Stimulated activated CD8-positive, alpha-beta memory T cell treated with anti-CD3 and anti-CD28 coated beads, Interleukin-4, amount 100 ng/mL, for 1 hour (primary cell): ENCODE data around the gene FLOT1.

Experiments used
- DNase-seq, 2 donors: peaks; one replicate each; pipeline ENCODE4 v3.0.0-alpha.2; 2020; ENCODE audit warnings: low read depth in 2 of 2, low spot score in 1 of 2

Gene FLOT1

DNA sequence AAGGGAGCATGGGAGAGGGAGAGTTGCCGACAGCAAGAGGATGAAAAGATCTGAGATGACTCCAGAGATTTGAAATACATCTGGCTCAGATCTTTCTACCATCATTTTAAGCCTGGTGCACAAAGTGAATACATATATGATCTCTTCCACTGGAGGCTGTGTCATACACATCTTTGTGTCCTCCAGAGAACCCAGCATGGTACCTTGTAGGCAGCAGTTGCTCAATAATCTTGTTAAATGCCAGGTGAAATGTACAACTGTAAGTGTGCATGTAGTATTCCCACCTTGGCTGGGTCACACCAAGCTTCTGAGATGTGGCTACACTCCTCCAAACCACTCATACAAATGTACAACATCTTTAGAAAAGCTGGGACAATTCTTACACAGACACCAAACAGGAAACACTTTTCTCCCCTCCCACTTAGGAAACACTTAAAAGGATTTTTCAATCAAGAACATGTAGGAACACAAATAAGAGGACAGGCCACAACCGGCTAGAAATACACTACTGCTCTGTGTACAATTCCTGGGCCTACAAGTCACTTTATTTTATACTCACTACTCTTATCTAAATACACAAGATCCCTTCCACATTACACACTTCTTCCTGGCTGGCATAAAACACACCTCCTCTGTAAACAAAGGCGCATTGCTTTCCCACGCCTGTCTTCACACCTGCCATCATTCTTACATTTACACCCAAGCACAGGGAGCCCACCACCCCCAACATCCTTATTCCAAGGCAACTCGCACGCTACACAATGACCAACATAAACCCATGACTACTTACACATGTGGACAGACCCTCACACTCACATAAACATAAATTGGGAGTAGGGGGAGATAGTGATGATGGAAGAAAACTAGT lies 5.6 kb upstream of the FLOT1 start:
- DNase-seq, result no peak

- DNase-seq, result no peak
Observed at GRCh38 chr6:30747300-30747687, 4.8 kb upstream of the FLOT1 start.

DNA sequence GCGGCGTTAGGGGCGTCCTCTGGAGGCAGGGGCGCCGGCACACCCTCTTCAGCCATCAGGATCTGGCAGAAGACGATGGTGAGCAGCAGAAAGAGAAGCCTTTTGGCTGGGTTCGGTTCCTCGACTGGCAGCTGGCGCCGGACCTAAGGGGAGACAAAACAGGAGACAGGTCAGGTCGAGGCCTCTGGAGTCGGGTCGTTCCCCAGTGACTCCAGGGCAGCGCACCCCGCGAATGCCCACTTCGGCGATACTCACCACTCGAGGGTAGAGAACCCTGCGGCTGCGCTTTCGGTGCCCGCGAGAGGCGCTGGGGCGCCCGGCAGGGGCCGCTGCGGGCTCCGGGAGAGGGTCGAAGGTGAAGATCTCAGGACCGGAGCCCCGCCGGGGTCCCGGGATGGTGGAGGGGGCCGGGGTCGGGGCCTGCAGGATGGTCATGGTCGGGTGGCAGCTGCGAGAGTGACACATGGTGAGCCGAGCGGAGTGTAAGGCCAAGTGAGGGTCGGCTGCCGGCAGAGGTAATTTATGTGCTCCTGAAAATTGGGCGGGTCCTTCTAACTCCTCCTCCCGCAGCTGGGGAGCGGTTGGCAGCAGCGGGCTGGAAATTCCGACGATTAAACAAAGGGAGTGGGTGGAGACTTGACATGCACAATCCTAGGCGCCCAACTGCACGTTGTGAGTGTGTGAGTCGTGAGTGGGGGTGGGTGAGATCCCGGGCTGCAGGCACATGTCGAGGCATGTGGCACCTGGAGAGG lies 1.7 kb upstream of the FLOT1 start, which contains the start of gene IER3:
IER3 (minus strand) TSS at position 494 of the 752 bp plus-strand sequence; CDS start at position 465, 29 bp downstream.
- DNase-seq, result peak in 1 of 2 donors; percentile 51

GRCh38 chr6:30743099-30744053 lies 889 bp upstream of the FLOT1 start:
- DNase-seq, result no peak

GRCh38 chr6:30741789-30742315 lies 635 bp downstream of the FLOT1 start:
- no peak for DNase-seq

- DNase-seq, result no peak
Observed at GRCh38 chr6:30741063-30741779, 1.3 kb downstream of the FLOT1 start.

DNA sequence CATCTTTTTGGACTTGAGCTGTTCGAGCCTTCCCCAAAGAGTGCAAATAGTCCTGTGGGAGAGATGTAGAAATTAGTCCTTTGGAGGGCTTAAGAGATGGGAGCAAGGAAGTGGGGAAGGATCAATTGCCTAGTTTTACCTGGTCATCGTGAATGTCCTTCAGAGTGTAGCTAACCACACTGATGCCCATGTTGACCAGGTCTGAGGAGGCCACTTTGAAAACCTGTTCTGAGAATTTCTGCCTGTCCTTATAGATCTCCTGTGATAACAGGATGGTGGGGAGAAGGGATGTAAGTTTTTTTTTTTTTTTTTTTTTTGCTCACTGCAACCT lies 2.0 kb downstream of the FLOT1 start:
- no peak for DNase-seq

DNA sequence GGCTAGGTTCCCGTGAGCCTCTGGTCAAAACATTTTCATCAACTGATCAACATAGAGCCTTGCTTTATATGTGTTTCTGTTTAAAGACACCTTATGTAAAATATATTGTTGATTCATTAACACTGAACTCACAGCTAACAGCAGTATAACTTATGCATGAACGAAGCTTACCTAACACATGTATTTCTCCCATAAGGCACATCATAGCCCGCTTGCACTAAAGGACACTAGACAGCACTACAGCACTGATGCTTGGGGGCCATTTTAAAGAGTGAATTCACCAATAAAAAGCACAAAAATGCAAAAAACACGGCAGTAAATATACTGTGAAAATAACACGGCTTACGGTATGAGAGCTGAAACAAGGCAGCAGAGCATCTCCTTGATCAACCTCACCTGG lies 4.0 kb downstream of the FLOT1 start:
- DNase-seq, result no peak

GRCh38 chr6:30735668-30736314 lies 6.7 kb downstream of the FLOT1 start:
- DNase-seq, result no peak

GRCh38 chr6:30732237-30732943 lies 10.1 kb downstream of the FLOT1 start:
- DNase-seq, result no peak

DNA sequence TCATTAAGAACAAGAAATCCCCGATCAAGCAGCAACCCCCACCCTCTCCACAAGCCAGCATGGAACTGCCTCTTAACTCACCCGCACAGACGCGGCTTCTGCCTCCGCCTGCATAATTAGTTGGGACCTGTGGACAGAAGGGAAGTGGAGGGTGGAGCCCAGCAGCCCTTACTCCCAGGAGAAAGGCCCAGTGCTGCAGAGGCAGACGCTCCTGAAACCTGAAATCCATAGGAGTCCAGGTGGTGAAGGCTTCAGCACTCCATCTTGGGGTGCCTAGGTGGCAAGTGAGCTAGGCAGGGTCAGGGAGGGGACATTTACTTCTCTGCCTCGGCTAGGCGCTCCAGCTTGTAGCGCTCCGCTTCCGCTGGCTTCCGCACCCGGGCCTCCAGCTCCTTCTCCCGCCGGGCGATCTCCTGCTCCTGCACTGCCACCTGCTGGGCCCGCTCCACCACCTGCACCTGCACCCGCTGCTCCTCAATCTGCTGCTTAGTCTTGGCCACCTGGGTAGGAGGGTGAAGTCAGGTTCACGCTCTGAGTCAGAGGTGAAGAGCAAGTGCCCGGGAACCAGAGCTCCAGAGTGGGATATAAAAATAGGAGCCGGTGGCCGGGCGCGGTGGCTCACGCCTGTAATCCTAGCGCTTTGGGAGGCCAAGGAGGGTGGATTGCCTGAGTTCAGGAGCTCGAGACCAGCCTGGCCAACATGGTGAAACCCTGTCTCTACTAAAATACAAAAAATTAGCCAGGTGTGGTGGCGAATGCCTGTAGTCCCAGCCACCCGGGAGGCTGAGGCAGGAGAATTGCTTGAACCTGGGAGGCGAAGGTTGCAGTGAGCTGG lies 11.7 kb downstream of the FLOT1 start:
- DNase-seq, result peak in 1 of 2 donors; percentile 66

DNA sequence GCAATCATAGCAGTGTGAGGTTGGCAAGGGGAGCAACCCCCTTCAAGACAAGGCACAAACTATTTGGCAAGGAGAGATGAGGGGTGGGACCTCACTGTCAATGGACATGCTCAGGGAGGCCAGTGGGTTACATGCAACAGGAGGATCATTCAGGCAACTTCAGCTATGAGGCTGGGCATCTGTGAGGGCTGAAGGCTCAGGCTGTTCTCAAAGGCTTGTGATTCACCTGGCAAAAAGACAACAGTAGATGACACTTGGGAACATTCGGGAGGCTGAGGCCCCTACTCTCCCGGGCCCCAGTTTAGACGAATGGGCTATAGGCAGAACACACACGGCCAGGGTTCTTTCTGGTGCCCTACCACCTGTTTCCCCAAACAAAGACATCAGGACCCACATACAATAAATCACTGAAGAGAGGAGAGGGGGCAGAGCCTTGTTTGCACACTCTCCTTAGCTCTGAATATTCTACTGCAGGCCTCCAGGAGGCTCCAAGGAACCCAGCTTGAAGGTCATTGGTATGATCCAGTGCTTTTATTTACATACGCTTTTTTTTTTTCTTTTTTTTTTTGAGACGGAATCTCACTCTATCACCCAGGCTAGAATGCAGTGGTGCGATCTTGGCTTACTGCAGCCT lies 14.4 kb downstream of the FLOT1 start:
- no peak for DNase-seq

- no peak for DNase-seq
Observed at GRCh38 chr6:30726506-30727413, 15.7 kb downstream of the FLOT1 start.

DNA sequence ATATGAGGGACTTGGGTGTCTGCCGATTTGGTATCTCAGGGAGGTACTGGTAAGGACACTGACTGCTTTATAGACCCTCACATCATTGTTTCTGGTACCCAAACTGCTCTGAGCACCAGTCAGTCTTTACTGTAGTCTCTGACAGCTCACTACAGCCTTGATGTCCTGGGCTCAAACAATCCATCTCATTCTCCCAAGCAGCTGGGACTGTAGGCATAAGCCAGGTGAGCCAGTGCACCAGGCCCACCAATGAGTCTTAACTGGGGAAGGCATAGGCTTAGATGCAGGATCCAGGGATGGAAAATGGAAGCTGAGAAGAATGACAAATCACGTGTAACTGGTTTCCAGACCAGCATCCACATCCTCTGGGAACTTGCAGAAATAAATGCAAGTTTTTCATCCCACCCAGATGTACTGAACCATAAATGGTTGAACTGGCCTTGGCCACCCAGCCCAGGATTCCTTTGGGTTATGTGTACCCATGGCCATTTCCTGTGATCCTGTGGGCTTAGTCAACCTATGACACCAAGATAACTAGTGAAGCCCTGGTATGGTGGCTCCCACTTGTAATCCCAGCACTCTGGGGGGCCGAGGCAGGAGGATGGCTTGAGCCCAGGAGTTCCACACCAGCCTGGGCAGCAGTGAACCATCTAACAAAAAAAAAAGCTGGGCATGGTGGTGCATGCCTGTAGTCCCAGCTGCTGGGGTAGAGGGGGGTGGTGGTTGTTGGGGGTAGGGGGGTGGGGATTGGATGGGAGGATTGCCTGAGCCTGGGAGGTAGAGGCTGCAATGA lies 16.6 kb downstream of the FLOT1 start:
- DNase-seq, result no peak

- DNase-seq, result no peak
Observed at GRCh38 chr6:30724906-30725667, 17.4 kb downstream of the FLOT1 start.
